ENCODE data around the gene NNMT. TPM values are rescaled to one million over a fixed set of nuclear protein-coding genes. Genes with fewer than 3 reads are reported as not detected.

NNMT gene
- total and polyA plus RNA-seq, 7 donors: 165 to 3,089 (median 751) TPM

DNA sequence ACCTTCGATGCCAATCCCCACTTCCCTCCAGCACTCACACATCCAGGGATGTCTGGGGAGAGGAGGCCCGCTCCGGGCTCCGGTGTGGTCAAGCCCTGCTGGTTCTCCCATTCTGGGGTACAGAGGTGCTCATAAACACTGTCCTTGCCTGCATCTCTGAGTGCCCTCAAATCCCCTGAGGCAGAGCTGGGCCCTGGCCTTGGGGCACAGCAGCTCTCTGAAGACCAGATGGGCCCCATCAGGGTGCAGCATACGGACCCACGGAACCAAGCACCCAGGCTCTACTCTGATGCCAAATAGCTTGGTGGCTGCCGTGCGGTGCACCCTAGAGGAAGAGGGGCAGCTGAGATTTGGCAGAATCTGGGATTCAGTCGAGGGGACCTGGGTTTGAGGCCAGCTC lies 35.7 kb upstream of the NNMT start:
- TF ChIP-seq, protein P1, sequence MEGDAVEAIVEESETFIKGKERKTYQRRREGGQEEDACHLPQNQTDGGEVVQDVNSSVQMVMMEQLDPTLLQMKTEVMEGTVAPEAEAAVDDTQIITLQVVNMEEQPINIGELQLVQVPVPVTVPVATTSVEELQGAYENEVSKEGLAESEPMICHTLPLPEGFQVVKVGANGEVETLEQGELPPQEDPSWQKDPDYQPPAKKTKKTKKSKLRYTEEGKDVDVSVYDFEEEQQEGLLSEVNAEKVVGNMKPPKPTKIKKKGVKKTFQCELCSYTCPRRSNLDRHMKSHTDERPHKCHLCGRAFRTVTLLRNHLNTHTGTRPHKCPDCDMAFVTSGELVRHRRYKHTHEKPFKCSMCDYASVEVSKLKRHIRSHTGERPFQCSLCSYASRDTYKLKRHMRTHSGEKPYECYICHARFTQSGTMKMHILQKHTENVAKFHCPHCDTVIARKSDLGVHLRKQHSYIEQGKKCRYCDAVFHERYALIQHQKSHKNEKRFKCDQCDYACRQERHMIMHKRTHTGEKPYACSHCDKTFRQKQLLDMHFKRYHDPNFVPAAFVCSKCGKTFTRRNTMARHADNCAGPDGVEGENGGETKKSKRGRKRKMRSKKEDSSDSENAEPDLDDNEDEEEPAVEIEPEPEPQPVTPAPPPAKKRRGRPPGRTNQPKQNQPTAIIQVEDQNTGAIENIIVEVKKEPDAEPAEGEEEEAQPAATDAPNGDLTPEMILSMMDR (IDR thresholded peaks at IDR 0.05): no peak
- no peaks in the 10 kb centered on the region for H3K36me3 ChIP-seq (ENCODE audit: insufficient read depth in 1 of 2, low read depth in 1 of 2)
- no peak overlapping the region for H3K4me3 ChIP-seq
- peak in 3 of 4 donors; percentile 2 to 4 (median 4) for ATAC-seq
- H3K27ac ChIP-seq: peak overlapping the region; percentile 89
- 39 to 57% (median 45%) methylated on average over 9 of the region's 9 CpGs for WGBS, 3 donors
- DNase-seq: peak in 1 of 2 donors; percentile 69
- intact Hi-C loops (cut with DNase I): loop anchor here (5.0 kb wide), 4 partner anchors 228 to 458 kb away; no protein-coding TSS in a partner anchor
- H3K27me3 ChIP-seq (ENCODE audit: insufficient read depth in 3 of 3, low read length in 2 of 3): no peaks in the 10 kb centered on the region
- no peaks in the 10 kb centered on the region for H3K9me3 ChIP-seq
- H3K4me1 ChIP-seq: peaks cover 56% of the 10 kb centered on the region

DNA sequence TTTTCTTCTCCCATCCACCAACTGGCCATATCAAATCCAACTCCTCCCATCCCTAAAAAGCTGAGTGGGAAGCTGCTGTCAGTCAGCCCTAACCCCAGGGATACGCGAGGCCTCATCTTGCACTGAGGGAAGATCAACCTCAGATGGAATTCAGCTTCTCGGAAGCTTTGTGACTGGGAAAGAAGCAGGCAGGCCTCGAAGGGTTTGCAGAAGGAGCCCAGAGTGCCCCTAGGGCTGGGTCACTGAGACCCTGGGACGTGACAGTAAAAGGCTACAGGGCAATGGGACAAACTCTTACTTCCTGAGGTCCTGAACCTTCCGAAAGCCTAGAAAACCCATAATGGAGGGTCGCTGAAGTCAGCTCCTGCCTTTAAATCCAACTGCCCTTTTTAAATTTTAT lies 34.4 kb upstream of the NNMT start:
- DNase-seq (peak in 1 of 2 donors; percentile 39), ATAC-seq (no peak)
- 75 to 80% (median 80%) methylated on average over 7 of the region's 7 CpGs for WGBS, 3 donors
- Histone ChIP-seq H3K9me3 (no peaks in the 10 kb centered on the region), H3K36me3 (ENCODE audit: insufficient read depth in 1 of 2, low read depth in 1 of 2) (no peaks in the 10 kb centered on the region), H3K4me1 (peaks cover 43% of the 10 kb centered on the region), H3K27me3 (ENCODE audit: insufficient read depth in 3 of 3, low read length in 2 of 3) (no peaks in the 10 kb centered on the region), H3K4me3 (no peak overlapping the region), H3K27ac (no peak overlapping the region)
- intact Hi-C loops (cut with DNase I): loop anchor here (1.0 to 5.0 kb wide), 7 partner anchors 225 to 459 kb away; no protein-coding TSS in a partner anchor
- TF ChIP-seq, protein P1 (IDR thresholded peaks at IDR 0.05): no peak

DNA sequence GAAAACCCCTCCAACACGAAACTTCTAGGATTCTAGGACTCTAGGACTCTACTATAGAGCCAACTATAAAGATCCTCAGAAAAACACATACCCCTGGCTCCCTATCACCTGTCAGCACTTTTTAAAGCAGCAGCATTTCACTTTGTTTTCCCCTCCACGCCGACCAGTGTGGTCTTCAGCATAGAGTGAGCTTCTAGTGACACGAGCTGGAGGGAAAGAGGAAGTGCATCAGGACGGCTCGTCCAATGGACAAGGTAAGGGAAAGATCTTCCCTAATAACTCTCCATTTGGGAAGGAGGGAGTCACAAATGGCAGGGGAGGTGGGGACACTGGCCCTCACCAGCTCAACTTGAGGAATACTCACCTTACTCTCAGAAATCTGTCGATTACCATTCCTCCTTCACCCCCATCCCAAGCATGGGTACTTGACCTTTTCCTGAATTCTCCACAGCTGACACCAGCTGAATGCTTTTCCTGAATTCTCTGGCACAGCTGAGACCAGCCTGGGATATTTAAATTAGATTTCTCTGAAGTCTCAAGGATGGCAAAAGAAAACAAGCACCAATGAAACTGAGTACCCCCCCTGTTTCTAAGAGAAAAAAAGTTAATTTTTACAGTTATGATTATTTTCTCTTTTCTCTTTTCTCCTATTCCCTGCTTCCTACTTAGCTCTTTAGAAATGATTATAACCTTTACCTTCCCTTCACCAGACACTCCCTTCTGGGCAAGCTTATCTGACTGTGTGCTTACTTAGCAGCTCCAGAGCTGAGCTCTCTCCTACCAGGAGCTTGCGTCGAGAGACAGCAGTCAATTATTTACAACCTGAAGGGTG lies 33.3 kb upstream of the NNMT start:
- Histone ChIP-seq H3K36me3 (ENCODE audit: insufficient read depth in 1 of 2, low read depth in 1 of 2) (no peaks in the 10 kb centered on the region), H3K4me1 (peaks cover 34% of the 10 kb centered on the region), H3K27ac (no peak overlapping the region), H3K9me3 (no peaks in the 10 kb centered on the region), H3K4me3 (no peak overlapping the region), H3K27me3 (ENCODE audit: insufficient read depth in 3 of 3, low read length in 2 of 3) (no peaks in the 10 kb centered on the region)
- DNase-seq (peak in 1 of 2 donors; percentile 56), ATAC-seq (peak in 1 of 4 donors; percentile 16)
- intact Hi-C loops (cut with DNase I): loop anchor here (1.0 to 5.0 kb wide), 5 partner anchors 231 to 461 kb away; no protein-coding TSS in a partner anchor
- WGBS, 3 donors: 23 to 24% (median 24%) methylated on average over 9 of the region's 9 CpGs
- TF ChIP-seq, protein P1 (IDR thresholded peaks at IDR 0.05): peak; percentile 78

DNA sequence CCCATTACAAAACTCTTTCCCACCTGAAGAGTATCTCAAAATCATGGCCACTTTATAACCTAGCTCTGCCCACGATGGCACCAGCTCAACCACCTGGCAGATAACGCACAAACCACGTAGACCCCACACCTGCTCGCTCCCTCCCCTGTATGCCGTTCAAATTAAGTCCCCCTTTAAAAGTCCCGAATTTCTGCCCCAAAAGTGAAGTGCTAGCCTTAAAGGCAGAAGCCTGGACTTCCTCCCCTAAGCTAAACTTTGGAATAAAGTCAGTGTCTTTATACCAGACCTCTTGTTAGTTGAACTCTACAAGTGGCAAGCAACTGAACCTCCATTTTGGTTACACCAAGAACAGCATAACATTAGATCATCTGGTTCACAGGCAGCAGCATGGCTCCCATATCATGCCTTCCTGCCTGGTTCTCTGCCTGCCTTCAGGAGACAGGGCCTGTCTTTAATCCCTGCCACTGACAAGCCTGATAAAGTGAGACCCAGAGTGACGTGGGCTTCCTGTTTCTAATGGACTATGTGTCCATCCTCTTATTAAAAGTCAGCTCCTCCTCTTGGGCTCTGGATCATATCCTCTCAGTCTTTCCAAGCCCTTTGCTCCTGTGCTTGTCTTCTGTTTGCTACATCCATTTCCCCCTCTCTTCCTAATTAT lies 32.6 kb upstream of the NNMT start:
- DNase-seq (no peak), ATAC-seq (no peak)
- Histone ChIP-seq H3K27me3 (ENCODE audit: insufficient read depth in 3 of 3, low read length in 2 of 3) (no peaks in the 10 kb centered on the region), H3K9me3 (no peaks in the 10 kb centered on the region), H3K36me3 (ENCODE audit: insufficient read depth in 1 of 2, low read depth in 1 of 2) (no peaks in the 10 kb centered on the region), H3K27ac (no peak overlapping the region), H3K4me1 (peaks cover 27% of the 10 kb centered on the region), H3K4me3 (no peak overlapping the region)
- intact Hi-C loops (cut with DNase I): loop anchor here (5.0 kb wide), 4 partner anchors 231 to 461 kb away; no protein-coding TSS in a partner anchor
- WGBS, 3 donors: 72 to 80% (median 74%) methylated on average over 7 of the region's 7 CpGs
- TF ChIP-seq, protein P1 (IDR thresholded peaks at IDR 0.05): no peak

Measured in psoas muscle (tissue), 8 donors.